H1 (cell line): ENCODE measurements around the gene ERLEC1. TPM values are rescaled to one million over a fixed set of nuclear protein-coding genes. Genes with fewer than 3 reads are reported as not detected.

ENCODE experiments used
- CTCF ChIA-PET: fragments of 300-600 bp; sonication (Branson Sonifier 250); formaldehyde crosslinking; loops from one replicate; lab custom pipeline; 2021; ENCODE audit not compliant: partially characterized antibody; lab: Charles Lee
- POLR2A ChIA-PET: fragments of 300-600 bp; sonication (Branson Sonifier 250); formaldehyde crosslinking; loops from one replicate; lab custom pipeline; 2021; ENCODE audit warnings: inconsistent platforms; ENCODE audit not compliant: partially characterized antibody; lab: Charles Lee
- DNase-seq, 2 experiments: peaks; one replicate each; pipeline versions ENCODE4 v3.0.0 to v3.0.0-alpha.2; 2010 to 2022; ENCODE audit warnings: low spot score in 2 of 2, low read depth in 1 of 2, mixed read lengths in 1 of 2
- FAIRE-seq: peaks from 2 replicates; lab custom pipeline; 2011; peaks lifted over from hg19 to GRCh38; lab: Jason Lieb, UNC
- H2AFZ ChIP-seq: 2 replicates; pipeline ENCODE4 v1.8.1; 2012; ENCODE audit warnings: low read length, inconsistent platforms
- H2AK5ac ChIP-seq: 2 replicates; pipeline ENCODE4 v1.6.1; 2013; ENCODE audit warnings: low read depth, low read length
- H2BK120ac ChIP-seq: replicated peaks from 2 replicates; pipeline ENCODE3; 2013; ENCODE audit warnings: low read depth, low read length, inconsistent platforms
- H2BK12ac ChIP-seq: 2 replicates; pipeline ENCODE4 v1.6.1; 2013; ENCODE audit warnings: low read depth, low read length
- H2BK15ac ChIP-seq: 2 replicates; pipeline ENCODE4 v1.6.1; 2013; ENCODE audit warnings: low read length
- H2BK20ac ChIP-seq: 2 replicates; pipeline ENCODE4 v1.6.1; 2013; ENCODE audit warnings: low read length
- H2BK5ac ChIP-seq: 2 replicates; pipeline ENCODE4 v1.6.1; 2013; ENCODE audit warnings: low read depth, low read length
- H3K14ac ChIP-seq: 2 replicates; pipeline ENCODE4 v1.6.1; 2013; ENCODE audit warnings: inconsistent platforms; ENCODE audit not compliant: insufficient read length
- H3K18ac ChIP-seq: 2 replicates; pipeline ENCODE4 v1.6.1; 2013; ENCODE audit warnings: low read length; ENCODE audit errors: extremely low read depth
- H3K23ac ChIP-seq: 2 replicates; pipeline ENCODE4 v1.6.1; 2013; ENCODE audit warnings: inconsistent platforms; ENCODE audit not compliant: insufficient read length
- H3K23me2 ChIP-seq: 2 replicates; pipeline ENCODE4 v1.6.1; 2013; ENCODE audit warnings: low read depth, low read length
- H3K27ac ChIP-seq: 2 replicates; pipeline ENCODE4 v1.6.1; 2011; ENCODE audit warnings: low read depth, low read length, inconsistent platforms
- H3K27me3 ChIP-seq, 4 experiments: replicated peaks in 1 of 4; 1 replicate in 1 of 4; 2 replicates in 3 of 4; pipeline versions ENCODE4 v1.6.1 to v1.8.1; 2011 to 2013; ENCODE audit warnings: low read length in 3 of 4, mild to moderate bottlenecking in 3 of 4, inconsistent platforms in 2 of 4, mixed read lengths in 2 of 4, moderate library complexity in 1 of 4; ENCODE audit not compliant: control insufficient read depth in 3 of 4, insufficient read depth in 3 of 4; ENCODE audit errors: extremely low read depth in 1 of 4
- H3K36me3 ChIP-seq, 4 experiments: 2 replicates each; pipeline versions ENCODE4 v1.6.1 to v1.8.1; 2011 to 2013; ENCODE audit warnings: mild to moderate bottlenecking in 4 of 4, low read length in 3 of 4, moderate library complexity in 2 of 4, control low read depth in 1 of 4, inconsistent platforms in 1 of 4; ENCODE audit not compliant: insufficient read depth in 4 of 4, control insufficient read depth in 2 of 4
- H3K4ac ChIP-seq: replicated peaks from 2 replicates; pipeline ENCODE3; 2013; ENCODE audit warnings: low read length, low read depth, mixed read lengths, inconsistent platforms; ENCODE audit not compliant: insufficient read length
- H3K4me1 ChIP-seq, 4 experiments: replicated peaks in 1 of 4; 1 replicate in 1 of 4; 2 replicates in 3 of 4; pipeline versions ENCODE4 v1.6.1 to v1.8.1; 2011 to 2013; ENCODE audit warnings: low read length in 3 of 4, inconsistent platforms in 2 of 4, mixed read lengths in 1 of 4; ENCODE audit not compliant: insufficient read depth in 4 of 4, control insufficient read depth in 3 of 4
- H3K4me2 ChIP-seq, 2 experiments: 2 replicates each; pipeline versions ENCODE4 v1.6.1 to v1.8.1; 2011 to 2013; ENCODE audit warnings: low read depth in 2 of 2, low read length in 2 of 2, control low read depth in 1 of 2, inconsistent platforms in 1 of 2, mild to moderate bottlenecking in 1 of 2; ENCODE audit not compliant: insufficient read depth in 1 of 2
- H3K4me3 ChIP-seq, 4 experiments: fragments of 200-600, 300-600 bp in 1 of 4; sonication (generic), shearing (Covaris generic), sonication (Bioruptor Twin) in 1 of 4; 2 replicates each; pipeline versions ENCODE4 v1.5.1 to v1.8.1; 2011 to 2016; ENCODE audit warnings: low read length in 4 of 4, low read depth in 3 of 4, control low read depth in 2 of 4, inconsistent platforms in 2 of 4, mild to moderate bottlenecking in 2 of 4, mixed read lengths in 1 of 4, moderate library complexity in 1 of 4; ENCODE audit not compliant: insufficient read depth in 2 of 4; ENCODE audit errors: extremely low read depth in 1 of 4
- H3K56ac ChIP-seq: replicated peaks from 2 replicates; pipeline ENCODE3; 2013; ENCODE audit warnings: low read depth, mild to moderate bottlenecking, mixed read lengths, low read length, inconsistent platforms; ENCODE audit not compliant: insufficient read length
- H3K79me1 ChIP-seq: 2 replicates; pipeline ENCODE4 v1.6.1; 2013; ENCODE audit warnings: low read depth, low read length, control low read depth
- H3K79me2 ChIP-seq, 2 experiments: 2 replicates each; pipeline versions ENCODE4 v1.6.1 to v1.8.1; 2012 to 2013; ENCODE audit warnings: low read length in 2 of 2, mild to moderate bottlenecking in 2 of 2, inconsistent platforms in 1 of 2; ENCODE audit not compliant: insufficient read depth in 2 of 2, control insufficient read depth in 1 of 2
- H3K9ac ChIP-seq, 4 experiments: replicated peaks in 1 of 4; 1 replicate in 1 of 4; 2 replicates in 3 of 4; pipeline versions ENCODE4 v1.6.1 to v1.8.1; 2011 to 2013; ENCODE audit warnings: low read depth in 3 of 4, low read length in 3 of 4, control low read depth in 2 of 4, mild to moderate bottlenecking in 2 of 4, moderate library complexity in 2 of 4, inconsistent platforms in 1 of 4; ENCODE audit errors: extremely low read depth in 1 of 4
- H3K9me3 ChIP-seq, 2 experiments: 2 replicates each; pipeline versions ENCODE4 v1.6.1 to v1.8.1; 2012 to 2013; ENCODE audit warnings: mild to moderate bottlenecking in 2 of 2, moderate library complexity in 2 of 2, control low read depth in 1 of 2, inconsistent platforms in 1 of 2, low read depth in 1 of 2, low read length in 1 of 2, mixed read lengths in 1 of 2; ENCODE audit not compliant: insufficient read depth in 2 of 2
- H4K20me1 ChIP-seq, 2 experiments: replicated peaks in 1 of 2; 2 replicates each; pipeline versions ENCODE3 to v1.8.1; 2011 to 2013; ENCODE audit warnings: inconsistent platforms in 2 of 2, low read length in 2 of 2, mild to moderate bottlenecking in 1 of 2; ENCODE audit not compliant: insufficient read depth in 2 of 2, control insufficient read depth in 1 of 2
- H4K5ac ChIP-seq: 2 replicates; pipeline ENCODE4 v1.6.1; 2013; ENCODE audit warnings: low read length, low read depth, mixed read lengths, inconsistent platforms; ENCODE audit not compliant: insufficient read length
- H4K8ac ChIP-seq: 2 replicates; pipeline ENCODE4 v1.8.0; 2013; ENCODE audit warnings: mild to moderate bottlenecking, moderate library complexity, low read length, inconsistent platforms; ENCODE audit not compliant: insufficient read depth; ENCODE audit errors: extremely low read depth
- H4K91ac ChIP-seq: replicated peaks from 2 replicates; pipeline ENCODE3; 2013; ENCODE audit warnings: low read length, mixed read lengths, inconsistent platforms; ENCODE audit not compliant: insufficient read length
- EGR1 ChIP-seq: IDR thresholded peaks from 2 replicates; pipeline ENCODE4 v1.6.1; 2011; ENCODE audit warnings: low read depth, low read length, borderline replicate concordance
- FOSL1 ChIP-seq: IDR thresholded peaks from 2 replicates; pipeline ENCODE4 v1.6.1; 2011; ENCODE audit warnings: mild to moderate bottlenecking, low read depth, low read length, moderate library complexity; ENCODE audit not compliant: insufficient read depth
- MAFK ChIP-seq: IDR thresholded peaks from 2 replicates; pipeline ENCODE4 v1.6.1; 2012; ENCODE audit warnings: low read depth, mild to moderate bottlenecking, improper control_type of control experiment, low read length
- SP2 ChIP-seq: IDR thresholded peaks from 2 replicates; pipeline ENCODE4 v1.6.1; 2012; ENCODE audit warnings: mild to moderate bottlenecking, low read length, inconsistent platforms
- WGBS, 2 experiments: shearing (Covaris generic) in 1 of 2; methylation state at CpG; one replicate each; pipeline versions ENCODE4 v1.1.6 to v1.1.7; 2013 to 2015; ENCODE audit warnings: low lambda C conversion rate in 2 of 2, mixed read lengths in 2 of 2, inconsistent platforms in 1 of 2, low coverage in 1 of 2, missing lambda C conversion rate in 1 of 2; ENCODE audit not compliant: insufficient replicate concordance in 2 of 2, insufficient coverage in 1 of 2, insufficient read length in 1 of 2; ENCODE audit errors: extremely low coverage in 1 of 2, missing lambda C conversion rate in 1 of 2; 5-methylcytosine and 5-hydroxymethylcytosine counted together
- polyA plus RNA-seq, 7 experiments: library from polyadenylated mRNA; depleted of rRNA in 3 of 7; stranded (reverse) in 5 of 7; unstranded in 2 of 7; fragments of >200 nt in 5 of 7; fragments of 200-250 nt in 2 of 7; gene quantifications; 1 replicate in 5 of 7; 2 replicates in 1 of 7; 4 replicates in 1 of 7; pipeline versions ENCODE4 v1.2.1 to v1.2.3, GENCODE V29; 2011 to 2013; ENCODE audit warnings: missing spikeins in 2 of 7, mixed read lengths in 2 of 7
- total RNA-seq: library from RNA; stranded (reverse); fragmentation: NEBNext Ultra II Directional; extraction: Animal tissue kit (Norgen Biotek cat#: 25700); gene quantifications from 2 replicates; pipeline ENCODE4 v1.2.1, GENCODE V29; 2021

ERLEC1 gene
- total and polyA plus RNA-seq, 2 of the 8 experiments (the other 6 are each of a cell fraction or from before 2014, with no cell fraction given) = 12.9 to 26.7 TPM

DNA sequence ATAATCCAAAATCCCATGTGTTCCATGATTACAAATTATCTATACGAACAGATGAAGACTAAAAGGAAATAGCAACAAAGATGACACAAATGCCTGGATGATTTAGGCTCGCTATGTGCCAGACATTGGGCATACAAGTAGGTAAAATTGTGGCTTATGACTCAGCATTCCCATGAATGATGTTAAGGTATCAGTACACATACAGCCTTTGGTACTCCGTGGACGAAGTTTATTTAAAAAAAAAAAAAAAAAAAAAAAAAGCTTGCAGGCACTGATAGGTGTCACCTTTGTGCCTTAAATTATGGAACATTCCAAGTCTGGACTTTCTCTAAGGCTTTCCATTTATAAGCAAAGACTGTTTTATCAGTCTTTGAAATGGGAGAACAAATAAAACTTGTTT, 16.6 kb upstream of the ERLEC1 start:
- Histone ChIP-seq H3K4me1 (peaks cover 0 to 3% (median 0%) of the 10 kb centered on the region in 4 experiments; a peak in 1 of 7 replicates), H3K9ac (no peak overlapping the region), H4K20me1 (peaks cover 3 to 4% of the 10 kb centered on the region in 2 experiments), H3K4me2 (no peak overlapping the region), H3K79me2 (peaks cover 0 to 52% of the 10 kb centered on the region in 2 experiments; a peak in 2 of 4 replicates), H3K36me3 (peaks cover 0 to 18% (median 2%) of the 10 kb centered on the region in 4 experiments; a peak in 5 of 8 replicates), H3K27me3 (no peaks in the 10 kb centered on the region), H3K18ac (no peak overlapping the region), H4K5ac (no peak overlapping the region), H2BK20ac (no peak overlapping the region), H2BK12ac (no peak overlapping the region), H2BK15ac (no peak overlapping the region), H3K23me2 (peaks cover 2% of the 10 kb centered on the region; the same call in 1 of the 2 replicates), H2BK120ac (no peak overlapping the region), H4K91ac (no peak overlapping the region), H2AFZ (no peak overlapping the region), H3K4ac (no peak overlapping the region), H2BK5ac (no peak overlapping the region), H3K9me3 (no peaks in the 10 kb centered on the region), H3K23ac (no peak overlapping the region), H3K4me3 (no peak overlapping the region), H4K8ac (no peak overlapping the region), H3K79me1 (no peaks in the 10 kb centered on the region), H3K27ac (no peak overlapping the region), H3K56ac (no peak overlapping the region), H2AK5ac (no peak overlapping the region), H3K14ac (no peak overlapping the region)
- DNase-seq = no peak
- CTCF ChIA-PET = interaction anchor here (0.6 to 1.5 kb wide), 3 partner anchors 9 to 751 kb away, joined by 3 to 5 read pairs (median 4); no protein-coding TSS in a partner anchor
- POLR2A ChIA-PET = interaction anchor here (0.6 to 11.3 kb wide), 3 partner anchors 12 to 192 kb away, joined by 3 to 124 read pairs (median 4); partner anchors contain the start of genes ASB3 and ERLEC1
- 93% methylated on average over 4 of the region's 4 CpGs; no CpG with 5 or more reads in 1 of the 2 experiments for WGBS, 2 experiments
- no peak for FAIRE-seq
- TF ChIP-seq EGR1 (no peak), MAFK (no peak), SP2 (no peak), FOSL1 (no peak)
